Adrenal gland (tissue), 5 donors: ENCODE results near the gene HYAL3.

ENCODE experiments used
- CTCF ChIP-seq, 6 experiments: fragments of 450-650 bp in 4 of 6; fragments of 200-600 bp in 2 of 6; sonication (generic) in 1 of 6; IDR thresholded peaks; 1 replicate in 5 of 6; 2 replicates in 1 of 6; pipeline versions ENCODE4 v1.5.1 to v1.8.0; 2016 to 2021; ENCODE audit warnings: antibody characterized with exemption in 6 of 6, mild to moderate bottlenecking in 2 of 6, moderate library complexity in 1 of 6
- POLR2A ChIP-seq, 2 donors: fragments of 450-650 bp; IDR thresholded peaks; one replicate each; pipeline ENCODE4 v1.6.1; 2017; ENCODE audit warnings: antibody characterized with exemption in 2 of 2, mild to moderate bottlenecking in 2 of 2, moderate library complexity in 1 of 2
- donor health status: DM: no; HTN: no; CAD: no.

GRCh38 chr3:50323614-50324199 lies 24.5 kb upstream of the HYAL3 start:
- TF ChIP-seq CTCF (IDR thresholded peaks at IDR 0.05), result peak in 2 of 6 experiments; percentile 11 to 31
- no peak for TF ChIP-seq POLR2A (IDR thresholded peaks at IDR 0.05)
